Glomerular visceral epithelial cell (primary cell): ENCODE results near the gene LETMD1.
A peak's percentile ranks its signal among the peaks of the same experiment; 100 is the strongest.

Source experiments
- DNase-seq: peaks from one replicate; pipeline ENCODE4 v3.0.0-alpha.2; 2016; ENCODE audit errors: extremely low spot score

Gene LETMD1

GRCh38 chr12:51025836-51026638 lies 22.1 kb upstream of the LETMD1 start, which contains the start of gene SLC11A2:
TSS of gene SLC11A2 (minus strand) at chr12:51026384. CDS start at chr12:51010728, 15,656 bp downstream.
- peak; percentile 92 for DNase-seq

- no peak for DNase-seq
Measured at GRCh38 chr12:51027342-51027835, 20.7 kb upstream of the LETMD1 start.

- peak; percentile 38 for DNase-seq
Measured at GRCh38 chr12:51028126-51028812, 19.9 kb upstream of the LETMD1 start.

DNA sequence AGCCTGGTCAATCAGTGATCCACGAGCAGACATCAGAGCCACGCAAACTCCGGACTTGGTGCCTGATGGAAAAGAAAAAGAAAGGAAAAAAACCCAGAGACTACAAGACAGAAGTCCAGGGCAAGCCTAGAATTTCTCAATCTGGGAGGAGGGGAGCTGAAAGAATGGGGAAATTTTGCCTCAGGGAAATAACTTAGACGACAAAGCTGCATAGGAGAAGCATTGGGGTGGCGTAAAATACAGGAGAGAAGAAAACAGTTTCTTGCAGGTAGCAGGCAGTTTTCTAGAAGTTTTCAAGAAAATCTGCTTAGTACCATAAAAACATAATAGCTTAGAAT lies 19.3 kb upstream of the LETMD1 start:
- no peak for DNase-seq

DNA sequence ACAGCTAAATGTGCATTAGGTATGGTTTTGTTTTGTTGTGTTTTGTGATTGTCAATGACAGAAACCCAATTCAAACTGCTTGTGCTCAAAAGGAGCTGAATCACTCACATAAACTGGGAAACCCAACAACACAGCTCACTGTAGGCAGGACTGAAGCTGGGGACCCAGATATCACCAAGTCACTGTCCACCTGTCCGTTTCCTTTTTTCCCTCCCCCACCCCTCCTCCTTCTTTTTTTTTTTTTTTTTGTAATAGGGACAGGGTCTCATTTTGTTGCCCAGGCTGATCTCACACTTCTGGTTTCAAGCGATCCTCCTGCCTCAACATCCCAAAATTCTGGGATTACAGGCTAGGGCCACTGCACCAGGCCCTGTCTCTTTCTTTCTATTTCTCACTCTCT lies 15.1 kb upstream of the LETMD1 start:
- DNase-seq = no peak

DNA sequence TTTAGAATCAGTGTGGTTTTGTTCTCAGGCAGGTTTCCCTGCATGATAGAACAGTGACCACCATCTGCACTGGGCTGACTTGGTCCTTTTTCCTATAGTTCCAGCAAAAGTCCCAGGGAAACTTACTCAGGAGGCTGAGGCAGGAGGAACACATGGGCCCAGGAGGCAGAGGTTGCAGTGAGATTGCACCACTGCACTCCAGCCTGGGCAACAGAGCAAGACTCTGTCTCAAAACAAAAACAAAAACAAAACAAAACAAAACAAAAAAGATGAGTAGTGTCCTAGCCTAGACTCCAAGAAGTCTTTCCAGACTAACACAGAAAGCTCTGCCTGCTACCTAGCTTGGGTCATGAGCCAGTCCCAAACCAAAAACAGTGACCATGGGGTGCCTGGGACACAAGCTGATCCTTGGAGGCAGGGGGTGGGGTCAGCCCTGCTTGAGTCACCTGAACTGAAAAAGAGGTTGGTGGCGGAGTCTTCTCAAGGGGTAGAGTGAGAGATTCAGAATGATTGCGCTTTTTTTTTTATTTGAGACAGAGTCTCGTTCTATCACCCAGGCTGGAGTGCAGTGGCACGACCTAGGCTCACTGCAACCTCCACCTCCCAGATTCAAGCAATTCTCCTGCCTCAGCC lies 14.6 kb upstream of the LETMD1 start:
- DNase-seq = no peak

- DNase-seq = no peak
Measured at GRCh38 chr12:51036279-51036678, 11.8 kb upstream of the LETMD1 start.

GRCh38 chr12:51048661-51049251 lies 629 bp downstream of the LETMD1 start:
- no peak for DNase-seq

DNA sequence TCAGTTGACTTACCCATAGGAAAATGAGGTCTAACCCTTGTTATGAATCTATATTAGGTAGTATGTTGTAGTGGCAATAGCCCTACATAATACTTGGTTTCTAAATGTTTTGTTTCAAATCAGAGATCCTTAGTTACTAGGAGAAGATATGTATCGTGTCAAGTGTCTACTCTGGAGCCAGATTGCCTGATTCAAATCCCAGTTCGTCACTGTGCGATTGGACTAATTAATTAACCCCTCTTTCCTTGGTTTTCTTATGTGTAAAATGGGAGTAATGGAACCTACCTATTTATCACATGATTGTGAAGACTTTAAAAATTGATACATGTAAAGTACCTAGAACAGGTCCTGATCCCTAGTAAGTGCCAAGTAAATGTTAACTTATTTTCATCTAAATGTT lies 1.4 kb downstream of the LETMD1 start:
- DNase-seq = no peak

- DNase-seq = no peak
Measured at GRCh38 chr12:51051787-51052186, 3.7 kb downstream of the LETMD1 start.

GRCh38 chr12:51055060-51055459 lies 6.9 kb downstream of the LETMD1 start:
- DNase-seq = no peak

DNA sequence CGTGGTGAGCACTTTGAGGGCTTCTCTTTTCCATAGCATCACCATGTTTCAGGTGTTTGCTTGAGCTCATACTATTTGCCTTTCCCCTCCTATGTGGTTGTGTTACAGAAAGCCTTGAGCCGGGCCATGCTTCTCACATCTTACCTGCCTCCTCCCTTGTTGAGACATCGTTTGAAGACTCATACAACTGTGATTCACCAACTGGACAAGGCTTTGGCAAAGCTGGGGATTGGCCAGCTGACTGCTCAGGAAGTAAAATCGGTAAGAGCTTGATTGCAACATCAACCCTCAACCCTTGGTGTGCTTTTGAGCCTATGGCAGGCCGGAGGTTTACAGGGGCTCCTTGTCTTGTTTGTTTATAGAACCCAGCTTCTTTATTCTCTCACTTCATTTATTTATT lies 8.1 kb downstream of the LETMD1 start:
- no peak for DNase-seq

DNA sequence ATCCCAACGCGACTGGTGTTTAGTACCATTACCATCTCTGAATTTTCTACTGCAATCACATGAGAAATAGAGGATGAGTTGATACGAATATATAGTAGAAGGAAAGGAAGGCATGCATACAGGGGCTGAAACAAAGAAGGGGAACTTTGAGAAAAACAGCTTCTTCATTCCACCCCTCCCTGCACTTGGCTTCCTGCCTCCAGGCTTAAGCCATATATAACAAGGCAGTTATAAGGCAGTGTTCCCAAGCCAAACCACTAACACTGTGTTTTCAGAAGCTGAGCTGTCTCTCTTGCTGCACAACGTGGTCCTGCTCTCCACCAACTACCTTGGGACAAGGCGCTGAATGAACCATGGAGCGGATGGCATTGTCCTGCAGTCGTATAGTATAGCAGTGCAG lies 11.0 kb downstream of the LETMD1 start:
- DNase-seq = no peak

GRCh38 chr12:51062631-51063397 lies 14.7 kb downstream of the LETMD1 start:
- DNase-seq = no peak

GRCh38 chr12:51065530-51065929 lies 17.4 kb downstream of the LETMD1 start:
- DNase-seq = no peak

DNA sequence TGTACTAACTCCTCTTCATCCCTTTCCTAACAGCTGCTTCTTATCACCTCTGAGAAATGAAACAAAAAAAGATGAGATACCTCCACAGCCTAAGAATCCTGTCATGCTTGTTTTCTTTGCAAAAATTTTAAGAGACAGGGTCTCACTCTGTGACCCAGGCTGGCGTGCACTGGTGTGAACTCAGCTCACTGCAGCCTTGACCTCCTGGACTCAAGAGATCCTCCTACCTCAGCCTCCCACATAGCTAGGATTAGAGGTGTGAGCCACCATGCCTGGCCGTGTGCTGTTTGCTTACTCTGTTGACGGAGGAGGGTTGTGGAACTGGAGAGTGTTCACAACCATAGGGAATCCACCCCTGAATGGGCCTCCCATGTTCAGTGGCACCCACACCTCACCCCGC lies 19.1 kb downstream of the LETMD1 start:
- DNase-seq = no peak

DNA sequence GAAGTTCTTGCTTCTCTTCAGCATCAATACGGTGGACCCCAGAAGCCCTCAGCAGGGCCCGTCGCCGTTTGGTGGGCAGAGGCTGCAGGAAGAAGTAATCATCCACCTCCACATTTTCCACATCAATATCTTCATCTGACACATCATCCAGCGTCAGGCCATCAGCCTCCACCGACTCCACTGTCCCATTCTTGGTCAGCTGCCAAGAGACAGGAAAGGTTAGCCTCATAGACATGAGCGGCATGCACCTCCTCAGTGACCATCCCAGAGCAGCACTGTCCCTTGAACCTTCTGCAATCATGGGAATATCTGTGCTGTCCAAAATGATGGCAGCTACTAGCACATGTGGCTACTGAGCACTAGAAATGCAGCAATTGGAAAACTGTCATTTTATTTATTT lies 19.6 kb downstream of the LETMD1 start:
- DNase-seq = no peak

DNA sequence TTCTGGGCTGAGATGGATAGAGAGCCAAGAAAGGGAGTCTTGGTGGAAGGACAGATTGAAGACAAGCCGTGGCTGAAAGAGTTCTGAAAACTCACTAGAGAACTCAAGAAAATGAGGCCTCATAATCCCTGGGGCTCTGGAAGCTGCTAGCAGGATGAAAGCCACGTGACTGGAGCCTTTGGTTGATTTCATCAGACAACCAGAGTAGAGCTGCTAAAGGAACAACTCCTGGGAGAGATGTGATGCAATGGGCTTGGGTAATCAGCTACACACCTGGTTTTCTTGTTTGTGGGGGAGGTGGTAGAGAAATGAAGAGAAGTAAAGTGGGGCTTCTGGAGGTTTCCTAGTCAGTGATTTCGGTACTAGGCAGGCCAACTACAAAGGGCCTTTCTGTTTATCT lies 21.9 kb downstream of the LETMD1 start:
- no peak for DNase-seq

DNA sequence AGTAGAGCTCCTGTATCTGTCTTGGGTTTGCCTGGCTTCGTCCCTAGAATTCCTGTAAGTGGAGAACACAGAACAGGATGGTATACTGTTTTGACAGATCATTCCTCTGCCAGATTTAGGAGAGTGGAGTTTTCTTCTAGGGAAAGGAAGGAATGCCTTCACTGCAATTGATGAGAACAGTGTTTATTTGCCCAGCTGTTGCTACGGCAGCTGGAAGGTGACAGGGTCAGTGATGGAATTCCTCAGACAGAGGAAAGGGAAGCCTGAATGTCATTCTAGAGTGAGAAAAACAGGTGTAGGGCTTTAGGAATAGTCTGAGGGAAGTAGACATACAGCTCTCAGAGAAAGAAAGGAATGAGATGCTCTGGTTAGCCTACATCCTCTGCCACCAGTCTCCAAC lies 23.5 kb downstream of the LETMD1 start:
- no peak for DNase-seq

DNA sequence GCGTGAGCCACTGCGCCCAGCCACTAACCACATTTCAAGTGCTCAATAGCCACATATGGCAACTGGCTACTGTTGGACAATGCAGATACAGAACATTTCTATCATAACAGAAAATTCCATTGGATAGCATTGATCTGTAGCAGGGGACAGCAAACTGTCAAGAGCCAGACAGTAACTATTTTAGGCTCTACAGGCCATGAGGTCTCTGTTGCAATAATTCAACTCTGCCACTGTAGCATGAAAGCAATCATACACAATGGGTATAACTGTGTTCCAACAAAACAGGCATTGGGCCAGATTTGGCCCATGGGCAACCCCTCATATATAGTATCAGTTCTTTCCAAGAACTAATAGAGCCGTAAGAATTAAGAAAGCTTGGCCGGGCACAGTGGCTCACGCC lies 27.3 kb downstream of the LETMD1 start:
- no peak for DNase-seq

DNA sequence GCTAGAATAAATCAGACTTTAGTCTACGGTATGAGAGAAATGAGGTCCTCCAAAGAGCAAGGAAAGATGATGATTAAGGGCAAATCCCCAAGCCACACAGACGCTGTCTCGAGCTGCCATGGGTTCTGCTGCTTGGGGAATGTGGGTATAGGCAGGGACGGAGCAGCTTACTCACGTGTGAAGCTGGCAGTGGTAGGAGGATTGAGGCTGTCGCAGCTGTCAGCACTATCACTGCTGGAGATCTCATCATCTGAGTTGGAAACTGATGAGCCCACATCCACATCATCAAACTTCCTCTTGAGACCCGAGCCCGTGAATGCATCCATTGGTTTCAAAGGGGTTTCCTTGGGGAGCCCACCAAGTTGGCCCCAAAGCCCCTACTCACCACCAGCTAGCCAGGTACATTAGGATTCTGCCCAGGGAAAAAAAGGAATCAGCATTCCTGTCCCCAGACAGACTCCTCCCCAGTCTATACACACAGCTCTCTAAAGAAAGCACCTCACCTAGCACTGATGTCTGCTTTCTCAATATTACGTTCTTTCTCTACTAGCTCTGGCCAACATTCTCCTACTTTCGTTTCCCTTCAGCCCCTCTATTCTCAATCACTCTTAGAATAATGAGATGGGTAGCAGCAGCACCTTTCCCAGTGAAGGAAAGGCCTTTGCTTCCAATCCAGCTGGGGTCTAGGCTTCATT lies 28.3 kb downstream of the LETMD1 start:
- DNase-seq = no peak
